Astrocyte of the cerebellum (primary cell): ENCODE measurements around the gene NUP214.

ENCODE experiments used
- DNase-seq: peaks from one replicate; pipeline ENCODE4 v3.0.0-alpha.2; 2011; ENCODE audit warnings: low read depth
- H3K4me3 ChIP-seq: 2 replicates; pipeline ENCODE4 v1.5.1; 2011; ENCODE audit warnings: mild to moderate bottlenecking, low read depth, low read length, moderate library complexity
- CTCF ChIP-seq: IDR thresholded peaks from 2 replicates; pipeline ENCODE4 v1.5.1; 2012; ENCODE audit warnings: low read length, low read depth, moderate library complexity, mild to moderate bottlenecking; ENCODE audit errors: missing control alignments
- in situ Hi-C: cut with HindIII; loops from 2 replicates; pipeline ENCODE4 v1.10.0; 2017; ENCODE audit warnings: low sequenced_read_pairs

The NUP214 gene

GRCh38 chr9:131125288-131126058 lies at the start of gene NUP214:
Gene NUP214, plus strand, starts transcription at chr9:131125586. Its CDS starts 119 bp downstream, at chr9:131125705.
- no peak for TF ChIP-seq CTCF
- DNase-seq, result peak; percentile 94
- in situ Hi-C loops, result loop anchor here (25.0 kb wide), 1 partner anchor 312 kb away; no protein-coding TSS in a partner anchor
- H3K4me3 ChIP-seq, result peak within 1 kb of the TSS; percentile 96

GRCh38 chr9:131076347-131077195 lies 48.8 kb upstream of the NUP214 start:
- TF ChIP-seq CTCF, result no peak
- in situ Hi-C loops, result no loop called here
- no peak overlapping the region for H3K4me3 ChIP-seq
- no peak for DNase-seq

DNA sequence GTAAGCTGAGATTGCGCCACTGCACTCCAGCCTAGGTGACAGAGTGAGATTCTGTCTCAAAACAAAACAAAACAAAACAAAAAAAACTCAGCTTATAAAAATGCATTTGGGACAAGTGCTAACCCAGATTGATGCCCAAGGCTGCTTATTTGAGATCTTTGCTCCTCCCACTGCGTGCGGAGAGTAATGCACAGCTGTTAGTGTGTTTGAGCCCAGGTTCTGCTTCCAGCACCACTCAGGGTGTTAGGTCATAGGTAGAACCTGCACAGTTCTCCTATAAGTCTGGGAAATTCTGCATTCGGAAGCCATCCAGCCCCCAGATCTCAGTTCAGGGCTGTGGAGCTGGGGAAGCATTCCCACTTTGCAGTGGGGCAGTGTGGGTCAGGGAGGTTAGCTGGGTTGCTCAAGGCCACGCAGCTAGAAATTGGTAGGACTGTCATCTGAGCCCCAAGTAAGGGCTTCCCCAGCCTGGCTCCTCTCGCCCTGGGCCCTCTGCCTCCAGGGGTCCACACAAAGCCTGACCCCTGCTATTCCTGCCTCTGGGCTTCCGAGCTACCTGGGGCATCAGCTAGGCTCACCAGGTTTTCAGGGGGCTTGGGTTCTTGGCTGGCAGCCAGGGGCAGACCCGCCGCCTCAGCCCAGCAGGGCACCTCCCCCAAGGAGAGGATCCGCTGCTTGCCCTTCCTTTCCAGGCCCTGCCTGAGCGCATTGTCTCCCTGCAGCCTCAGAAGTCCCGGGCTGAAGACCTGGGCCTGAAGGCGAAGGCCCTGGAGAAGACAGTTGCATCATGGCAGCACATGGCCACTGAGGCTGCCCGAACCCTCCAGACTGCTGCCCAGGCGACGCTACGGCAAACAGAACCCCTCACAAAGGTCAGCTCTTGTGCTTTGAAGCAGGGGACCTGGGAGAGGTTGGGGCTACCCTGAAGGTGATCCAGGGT lies 46.7 kb upstream of the NUP214 start:
- H3K4me3 ChIP-seq, result no peak overlapping the region
- DNase-seq, result no peak
- no peak for TF ChIP-seq CTCF
- in situ Hi-C loops, result no loop called here

- H3K4me3 ChIP-seq, result no peak overlapping the region
- DNase-seq, result no peak
- TF ChIP-seq CTCF, result no peak
- in situ Hi-C loops, result no loop called here
Observed at GRCh38 chr9:131080589-131080988, 44.8 kb upstream of the NUP214 start.

- in situ Hi-C loops, result no loop called here
Observed at GRCh38 chr9:131081868-131082267, 43.5 kb upstream of the NUP214 start.

More at GRCh38 chr9:131081868-131082267, 43.5 kb upstream of the NUP214 start:
- H3K4me3 ChIP-seq, result no peak overlapping the region
- TF ChIP-seq CTCF, result no peak
- no peak for DNase-seq
